Forelimb muscle (tissue), 1 donor: ENCODE data around the gene DIAPH2. TPM values are rescaled to one million over a fixed set of nuclear protein-coding genes. Genes with fewer than 3 reads are reported as not detected.

ENCODE experiments used
- DNase-seq: peaks from one replicate; pipeline ENCODE4 v3.0.0-alpha.2; 2013; ENCODE audit warnings: low read depth
- polyA plus RNA-seq: library from polyadenylated mRNA; unstranded; fragments of 120-200 nt; gene quantifications from one replicate; pipeline ENCODE4 v1.2.1, GENCODE V29; 2013; ENCODE audit not compliant: insufficient read length

The DIAPH2 gene
- polyA plus RNA-seq, 1 donor = 8.2 TPM

GRCh38 chrX:97474933-97475332 is 790.3 kb downstream of the DIAPH2 start:
- DNase-seq = no peak

GRCh38 chrX:97479106-97479890 is 794.7 kb downstream of the DIAPH2 start:
- DNase-seq = no peak

GRCh38 chrX:97481228-97481627 is 796.6 kb downstream of the DIAPH2 start:
- no peak for DNase-seq

- DNase-seq = no peak
These were observed 798.1 kb downstream of the DIAPH2 start for GRCh38 chrX:97482666-97483300.

- DNase-seq = no peak
These were observed 806.0 kb downstream of the DIAPH2 start for GRCh38 chrX:97490656-97491055.

GRCh38 chrX:97494756-97495372 is 810.2 kb downstream of the DIAPH2 start:
- DNase-seq = no peak

- DNase-seq = no peak
These were observed 813.5 kb downstream of the DIAPH2 start for GRCh38 chrX:97498093-97498492.

GRCh38 chrX:97504431-97504830 is 819.8 kb downstream of the DIAPH2 start:
- no peak for DNase-seq

- DNase-seq = no peak
These were observed 833.1 kb downstream of the DIAPH2 start for GRCh38 chrX:97517763-97518162.

GRCh38 chrX:97522307-97522706 is 837.7 kb downstream of the DIAPH2 start:
- DNase-seq = no peak

GRCh38 chrX:97524340-97524739 is 839.7 kb downstream of the DIAPH2 start:
- no peak for DNase-seq

- no peak for DNase-seq
These were observed 840.4 kb downstream of the DIAPH2 start for GRCh38 chrX:97524997-97525396.

GRCh38 chrX:97525981-97526380 is 841.3 kb downstream of the DIAPH2 start:
- no peak for DNase-seq

- no peak for DNase-seq
These were observed 843.1 kb downstream of the DIAPH2 start for GRCh38 chrX:97527725-97528124.

GRCh38 chrX:97529536-97530200 is 845.0 kb downstream of the DIAPH2 start:
- DNase-seq = no peak

GRCh38 chrX:97531825-97532224 is 847.2 kb downstream of the DIAPH2 start:
- no peak for DNase-seq

GRCh38 chrX:97538745-97539144 is 854.1 kb downstream of the DIAPH2 start:
- DNase-seq = no peak

- no peak for DNase-seq
These were observed 855.4 kb downstream of the DIAPH2 start for GRCh38 chrX:97539970-97540519.

- no peak for DNase-seq
These were observed 863.4 kb downstream of the DIAPH2 start for GRCh38 chrX:97547877-97548578.

GRCh38 chrX:97551821-97552220 is 867.2 kb downstream of the DIAPH2 start:
- DNase-seq = no peak

- DNase-seq = no peak
These were observed 869.2 kb downstream of the DIAPH2 start for GRCh38 chrX:97553833-97554232.
